ENCODE data around the gene KCNK5.

KCNK5 gene

DNA sequence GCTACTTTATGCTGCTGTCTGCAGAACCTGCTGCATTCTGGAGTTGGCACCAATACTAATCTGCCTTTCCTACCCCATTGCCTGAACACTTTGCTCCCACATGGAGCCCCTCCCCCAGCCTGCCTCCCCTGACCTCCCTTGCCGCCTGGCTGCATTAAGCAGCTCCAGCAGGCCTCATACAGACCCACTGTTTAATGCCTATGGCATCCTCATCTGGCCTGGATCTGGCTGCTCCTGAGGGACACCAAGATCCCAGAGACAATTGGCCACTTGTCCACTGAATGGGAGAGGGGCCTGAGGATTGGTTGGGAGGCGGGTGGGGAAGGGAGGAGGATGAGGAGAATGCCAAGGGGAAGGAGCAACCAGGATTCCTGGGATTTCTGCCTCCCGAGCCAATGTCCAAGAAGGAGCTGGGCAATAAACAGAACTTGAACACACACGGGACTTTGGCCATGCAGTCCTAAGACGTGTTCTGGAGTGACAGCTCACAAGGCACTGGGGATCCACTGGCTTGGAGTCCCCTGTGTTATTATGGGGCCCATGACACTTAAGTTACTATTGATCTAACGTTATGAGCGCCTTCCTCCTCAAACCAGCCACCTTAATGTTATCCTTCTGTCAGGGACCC is 10.4 kb upstream of the KCNK5 start:
- no peak for DNase-seq

DNA sequence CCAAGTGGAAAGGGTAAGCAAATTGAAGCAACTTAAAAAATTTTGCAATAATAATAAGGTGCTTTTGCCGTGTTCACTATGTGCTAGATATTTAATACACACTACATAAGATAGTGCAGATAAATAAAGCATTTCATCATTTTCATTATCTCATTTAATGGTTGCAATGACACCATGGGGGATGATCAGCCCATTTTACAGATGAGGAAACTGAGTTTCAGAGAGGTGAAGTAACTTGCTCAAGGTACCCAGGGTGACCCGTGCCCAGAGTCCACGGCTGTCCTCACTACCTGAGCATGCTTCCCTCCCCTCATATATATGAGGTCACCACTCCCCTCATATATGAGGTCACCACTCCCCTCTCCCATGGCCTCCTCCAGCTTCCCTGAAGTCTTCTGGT is 7.5 kb upstream of the KCNK5 start:
- no peak for DNase-seq

DNA sequence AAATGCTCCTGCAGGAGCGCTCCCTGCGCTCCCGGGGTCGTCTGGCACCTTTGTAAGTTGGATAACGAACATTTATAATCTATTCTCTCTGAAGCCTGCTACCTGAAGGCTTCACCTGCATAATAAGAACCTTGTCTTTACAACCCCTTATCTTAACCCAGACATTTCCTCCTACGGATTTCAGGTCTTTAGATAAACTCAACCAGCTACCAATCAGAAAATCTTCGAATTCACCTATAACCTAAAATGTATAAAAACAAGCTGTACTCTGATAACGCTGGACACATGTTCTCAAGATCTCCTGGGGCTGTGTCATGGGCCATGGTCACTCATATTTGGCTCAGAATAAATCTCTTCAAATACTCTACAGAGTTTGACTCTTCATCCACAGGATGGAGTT is 4.1 kb upstream of the KCNK5 start:
- no peak for DNase-seq

DNA sequence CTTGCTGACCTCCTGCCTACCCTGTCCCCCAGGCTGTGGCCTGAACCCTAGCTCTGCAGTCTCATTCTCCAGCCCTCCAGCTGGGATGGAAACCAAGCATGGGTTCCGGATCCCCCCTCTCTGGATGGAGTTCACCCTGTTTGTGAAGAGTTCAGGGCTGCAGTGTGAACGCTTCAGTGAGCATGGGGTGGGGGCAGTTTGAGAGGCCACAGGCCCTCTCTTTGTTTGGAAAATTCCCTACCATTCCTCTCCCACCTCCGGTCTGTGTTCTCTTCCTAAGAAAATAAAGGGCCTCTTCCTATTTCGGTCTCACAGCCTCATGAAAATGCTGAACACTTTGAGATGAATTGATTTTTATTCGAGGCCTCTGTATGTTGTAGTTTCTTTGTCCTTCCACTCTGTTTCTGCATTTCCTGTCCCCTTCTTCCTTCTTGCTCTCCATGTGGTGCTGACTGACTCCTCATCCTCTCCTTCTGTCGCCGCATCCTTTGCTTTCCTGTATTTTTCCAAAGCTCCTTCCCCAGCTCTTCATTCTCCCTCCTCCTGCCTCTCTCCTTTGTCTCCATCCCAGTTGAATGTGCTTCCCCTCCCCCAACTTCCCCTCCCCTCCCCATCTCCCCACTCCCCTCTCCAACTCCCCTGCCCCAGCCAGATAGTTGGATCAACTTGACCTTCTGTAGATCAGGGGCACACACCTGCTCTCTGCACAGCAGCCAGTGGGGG is 2.4 kb upstream of the KCNK5 start:
- DNase-seq = no peak

DNA sequence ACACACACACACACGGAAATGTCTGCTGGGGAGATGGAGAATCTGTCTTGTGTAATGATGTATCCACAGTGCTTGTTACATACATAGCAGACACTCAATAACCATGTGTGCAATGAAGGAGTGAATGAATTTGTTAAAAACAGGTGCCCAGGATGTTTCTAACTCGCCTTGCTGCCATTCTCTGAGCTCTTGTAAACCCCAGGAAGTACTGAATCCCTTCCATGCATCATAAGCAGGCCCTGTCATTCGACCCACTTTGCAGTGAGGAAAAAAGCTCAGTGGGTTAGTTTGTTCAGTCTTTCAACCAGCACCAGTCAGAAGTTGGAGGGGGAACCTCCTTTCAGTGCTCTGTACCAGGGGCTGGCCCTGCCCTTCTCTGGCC is 1.4 kb upstream of the KCNK5 start:
- DNase-seq = no peak

DNA sequence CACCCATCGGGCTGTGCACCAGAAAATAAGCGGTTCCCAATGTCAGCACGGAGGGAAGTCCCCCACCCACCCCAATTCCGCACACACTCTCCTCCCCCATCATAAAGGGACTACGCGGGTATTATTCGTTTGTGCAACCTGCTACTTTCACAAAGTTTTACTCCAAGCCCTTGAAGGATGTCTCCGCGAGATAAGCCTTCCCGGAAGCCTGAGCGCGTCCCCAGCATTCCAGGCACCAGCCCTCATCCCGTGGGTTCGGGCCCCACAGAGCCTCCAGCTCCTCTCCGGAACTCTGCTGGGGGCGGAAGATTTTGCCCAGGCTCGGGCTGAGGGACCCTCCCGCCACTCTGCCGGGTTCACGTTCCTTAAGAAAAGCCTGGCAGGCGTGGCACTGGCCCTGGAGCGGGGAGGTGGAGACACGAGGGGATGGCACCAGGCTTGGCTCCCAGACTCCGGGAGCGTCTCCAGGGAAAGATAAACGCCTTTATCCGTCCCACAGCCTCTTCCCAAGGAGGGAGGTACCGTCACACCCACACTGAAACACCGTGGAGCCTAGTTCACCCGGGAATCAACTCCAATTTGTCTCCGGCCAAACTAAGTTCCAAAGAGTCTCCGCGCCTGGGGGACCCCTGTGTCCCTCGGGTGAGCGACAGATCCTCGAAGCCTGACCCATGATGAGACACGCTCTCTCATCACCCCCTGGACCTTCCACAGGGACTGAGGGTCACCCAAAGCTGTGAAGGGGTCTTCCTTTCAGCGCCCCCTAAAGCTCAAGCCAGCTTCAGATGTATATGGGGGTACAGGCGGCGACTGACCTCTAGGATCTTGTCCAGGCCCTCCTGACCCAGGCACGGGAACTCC is 934 bp downstream of the KCNK5 start:
- no peak for DNase-seq

DNA sequence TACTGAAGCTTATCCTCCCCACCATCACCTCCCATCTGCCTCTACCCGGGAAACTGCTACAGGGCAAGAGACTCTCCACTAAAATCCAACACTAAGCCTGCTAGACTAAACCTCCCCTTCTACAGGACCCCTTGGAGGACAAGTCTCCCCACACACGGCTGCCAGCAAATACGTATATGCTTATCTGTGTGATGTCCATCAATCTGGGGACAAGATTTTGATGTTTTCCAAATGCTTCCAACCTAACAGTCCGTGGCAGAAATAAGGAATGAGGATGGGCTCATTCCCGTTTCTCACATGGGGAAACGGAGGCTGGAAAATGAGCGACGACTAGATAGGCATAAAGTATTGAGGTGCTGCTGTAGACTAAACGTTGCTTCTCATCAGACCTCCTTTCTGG is 1.8 kb downstream of the KCNK5 start:
- DNase-seq = no peak

DNA sequence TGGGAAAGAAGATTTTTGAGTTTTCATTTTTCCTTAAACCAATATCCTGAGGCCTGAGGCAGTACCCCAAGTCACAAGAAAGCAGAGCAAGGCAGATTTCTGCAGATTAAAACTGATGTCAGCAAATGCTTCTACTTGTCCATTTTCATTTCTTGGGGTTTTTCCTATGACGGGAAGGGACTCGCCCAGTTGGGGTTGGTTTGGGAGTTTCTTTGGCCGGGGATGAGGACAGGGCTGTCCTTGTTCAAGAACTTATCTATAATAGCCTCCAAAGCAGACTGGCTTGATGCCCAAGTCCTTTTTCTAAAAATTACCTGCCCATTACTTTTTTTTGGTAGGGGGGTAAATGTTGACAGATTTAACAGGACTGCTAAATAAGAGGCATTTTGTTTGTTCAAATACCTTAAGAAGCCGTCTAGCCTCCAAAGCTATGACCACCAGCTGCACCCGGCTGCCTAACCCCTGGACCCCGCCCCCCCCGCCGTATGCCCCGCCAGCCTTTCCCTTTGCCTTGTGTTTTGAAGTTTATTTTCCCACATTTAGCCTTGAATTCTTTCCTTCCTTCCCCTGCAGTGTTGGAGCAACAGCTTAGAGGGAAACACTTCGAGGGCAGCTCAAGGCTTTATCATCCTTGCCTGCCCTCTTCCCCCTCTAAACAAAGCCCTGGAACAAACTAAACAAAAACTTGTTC is 2.5 kb downstream of the KCNK5 start:
- no peak for DNase-seq

DNA sequence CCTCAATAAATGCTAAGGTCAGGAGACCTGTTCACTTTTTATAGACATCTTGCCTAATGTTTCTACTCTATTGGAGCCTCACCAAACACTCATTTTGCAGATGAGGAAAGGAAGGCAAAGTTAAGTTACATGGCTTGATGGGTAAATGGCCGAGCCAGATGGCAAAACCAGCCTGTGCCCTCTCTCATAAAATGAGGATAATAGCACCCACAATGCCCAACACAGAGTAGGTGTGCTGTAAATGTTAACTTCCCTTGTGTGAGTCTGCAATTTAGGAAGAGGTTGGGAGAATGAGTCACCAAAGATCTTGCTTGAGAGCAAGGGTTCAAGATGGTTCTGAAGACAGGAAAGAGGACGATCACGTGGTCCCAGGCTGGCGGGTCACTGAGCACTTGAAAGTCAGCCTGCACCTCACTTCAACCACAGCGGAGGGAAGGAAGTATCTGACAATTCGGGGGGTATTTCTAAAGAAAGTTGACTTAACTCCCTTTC is 3.3 kb downstream of the KCNK5 start:
- no peak for DNase-seq

DNA sequence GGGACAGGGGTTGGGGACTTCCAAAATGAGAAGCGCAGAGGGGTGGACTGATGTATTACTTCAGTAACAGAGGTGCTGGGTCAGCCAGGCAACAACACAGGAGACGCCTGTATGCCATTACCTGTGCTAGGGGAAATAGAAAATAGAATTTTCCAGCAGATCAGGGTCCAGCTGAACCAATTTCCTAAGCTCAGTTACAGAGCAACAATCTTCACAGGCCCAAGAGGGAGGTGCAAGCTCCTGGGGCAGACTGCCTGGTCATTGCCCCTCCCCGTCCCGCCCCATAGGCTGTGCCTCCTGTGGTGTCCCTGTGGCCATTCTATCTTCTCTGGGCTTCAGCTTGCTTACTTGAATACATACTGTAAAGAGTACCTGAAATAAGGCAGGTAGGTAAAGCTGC is 3.7 kb downstream of the KCNK5 start:
- no peak for DNase-seq

DNA sequence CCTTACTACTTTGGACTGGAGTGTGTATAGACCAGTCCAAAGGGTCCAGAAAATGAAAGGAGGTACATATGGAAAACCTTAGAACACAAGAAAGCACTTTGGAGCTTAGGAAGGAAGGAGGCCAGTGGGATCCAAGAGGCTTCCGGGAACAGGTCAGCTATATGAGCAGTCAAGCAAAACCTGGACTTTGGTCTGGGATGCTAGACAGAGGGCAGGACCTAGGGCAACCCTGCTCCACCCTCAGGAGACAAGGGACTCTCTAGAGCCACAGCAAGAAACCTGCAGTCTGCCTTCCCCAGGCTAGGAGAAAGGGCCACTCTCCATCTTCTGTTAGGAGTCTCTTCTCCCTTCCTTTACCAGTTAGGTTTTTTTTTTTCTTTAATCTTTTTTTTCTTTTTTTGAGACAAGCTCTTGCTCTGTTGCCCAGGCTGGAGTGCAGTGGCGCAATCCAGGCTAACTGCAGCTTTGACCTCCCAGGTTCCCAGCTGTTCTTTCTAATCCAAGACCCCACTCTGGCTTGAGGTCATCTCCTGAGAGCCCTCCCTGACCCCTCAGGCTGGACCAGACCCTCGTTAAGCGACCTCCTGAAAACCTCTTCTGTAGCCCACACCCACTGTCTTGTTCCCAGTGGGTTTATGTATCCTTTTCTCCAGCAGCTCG is 4.6 kb downstream of the KCNK5 start:
- no peak for DNase-seq

DNA sequence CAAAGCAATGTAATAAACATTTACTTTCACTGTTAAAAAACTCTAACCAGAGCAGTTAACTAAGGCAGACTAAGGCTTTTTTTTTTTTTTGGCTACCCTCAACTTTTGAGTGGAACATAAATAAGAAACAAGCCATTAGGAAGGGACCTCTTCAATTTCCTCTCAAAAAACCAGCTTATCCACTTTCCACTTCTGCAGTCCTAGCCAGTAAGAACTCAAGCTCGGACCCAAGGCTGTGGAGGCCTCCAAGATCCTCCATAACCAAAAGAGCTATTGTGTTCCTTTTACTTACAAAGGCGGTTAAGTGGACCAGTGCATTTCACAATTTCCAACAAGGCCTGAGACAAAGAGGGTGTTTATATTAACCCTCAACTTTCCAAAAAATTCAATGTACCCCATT is 5.3 kb downstream of the KCNK5 start:
- DNase-seq = no peak

DNA sequence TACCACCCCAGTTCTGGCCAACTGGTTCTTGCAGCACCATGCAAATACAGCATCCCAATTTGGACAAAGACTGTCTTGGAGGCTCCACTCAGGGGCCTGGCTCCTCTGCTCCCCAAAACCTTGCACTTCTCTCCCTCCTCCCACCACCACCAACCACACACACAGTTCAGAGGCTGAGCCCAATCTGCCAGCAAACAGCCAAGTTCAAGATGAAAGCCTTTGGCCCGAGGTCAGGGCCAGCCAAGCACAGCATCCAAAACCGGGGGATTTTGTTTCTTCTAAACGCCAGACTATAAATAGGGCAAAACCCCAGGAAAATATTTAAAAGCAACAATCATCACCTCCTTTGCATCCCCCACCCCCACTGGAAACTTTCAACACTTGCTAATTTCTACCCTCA is 5.7 kb downstream of the KCNK5 start:
- no peak for DNase-seq

DNA sequence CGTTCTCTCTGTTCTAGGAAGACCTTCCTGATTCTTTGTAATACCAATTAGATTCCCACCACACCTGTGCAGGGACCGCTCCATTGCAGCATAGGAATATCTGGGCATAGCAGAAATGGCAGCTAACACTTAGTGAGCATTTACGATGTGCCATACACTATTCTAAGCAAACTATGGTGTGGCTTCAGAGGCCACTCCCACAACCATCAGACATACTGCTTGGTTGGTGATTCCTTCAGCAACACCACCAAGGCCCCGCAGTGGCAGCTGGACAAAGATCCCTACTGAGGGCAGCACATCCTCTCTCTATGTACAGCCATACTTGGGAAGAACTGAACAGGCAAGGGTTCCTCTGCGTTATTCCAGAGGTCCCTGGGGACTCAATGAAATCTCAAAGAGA is 6.2 kb downstream of the KCNK5 start:
- DNase-seq = no peak

DNA sequence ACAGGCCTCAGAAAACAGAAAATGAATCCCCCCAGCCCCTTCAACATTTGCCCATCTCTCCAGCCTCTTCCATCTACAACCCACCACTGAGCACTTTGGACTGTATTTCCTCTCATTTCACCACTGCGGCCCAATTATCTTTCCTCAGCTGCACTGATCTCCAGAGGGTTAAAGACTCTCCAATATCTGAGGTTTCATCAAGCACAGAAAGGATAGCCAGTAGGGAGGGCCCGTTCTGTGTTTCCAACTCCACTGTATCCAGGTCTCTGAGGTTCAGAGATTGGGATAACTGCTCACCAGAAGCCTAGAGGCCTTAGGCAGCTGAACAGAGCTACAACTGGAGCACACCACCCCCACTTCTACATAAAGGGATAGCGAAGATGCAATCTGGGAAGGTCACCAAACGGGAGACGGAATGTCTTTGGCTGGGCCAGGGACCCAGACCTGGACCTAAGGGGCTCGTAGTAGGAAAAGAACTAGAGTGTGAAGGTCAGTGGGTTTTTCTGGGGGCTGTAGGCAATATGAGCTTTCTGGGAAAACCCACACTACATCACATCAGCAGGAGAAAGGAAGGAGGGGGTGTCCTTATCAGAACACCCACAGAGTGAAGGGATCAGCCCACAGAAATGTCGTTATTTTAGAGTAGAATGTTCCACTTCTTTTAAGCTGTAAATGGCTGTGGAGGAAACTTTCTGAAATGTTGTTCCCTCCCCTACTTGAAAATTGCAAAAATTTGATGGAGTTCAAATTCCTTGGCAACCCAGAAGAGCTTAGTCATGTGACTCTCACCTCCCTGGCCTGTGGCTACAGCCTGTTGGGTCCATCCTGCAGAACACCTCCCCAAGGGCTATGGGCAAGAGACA is 7.3 kb downstream of the KCNK5 start:
- DNase-seq = no peak

DNA sequence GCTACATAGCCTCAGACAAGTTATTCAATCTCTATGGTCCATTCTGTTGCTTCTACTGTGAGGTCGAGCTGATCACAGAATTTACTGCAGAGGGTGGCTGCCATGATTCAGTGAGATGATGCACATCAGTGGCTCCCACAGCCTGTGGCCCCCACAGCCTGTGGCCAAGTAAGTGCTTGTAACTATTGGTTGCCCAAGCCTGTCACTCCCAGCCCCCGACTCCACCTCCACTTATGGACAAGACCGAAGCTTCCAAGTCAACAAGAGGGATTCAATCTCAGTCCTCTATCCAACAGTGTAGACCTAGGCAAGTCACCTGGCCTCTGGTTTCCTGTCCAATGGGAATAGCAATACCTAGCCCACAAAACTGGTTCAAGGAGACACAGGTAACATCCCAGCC is 8.2 kb downstream of the KCNK5 start:
- no peak for DNase-seq

DNA sequence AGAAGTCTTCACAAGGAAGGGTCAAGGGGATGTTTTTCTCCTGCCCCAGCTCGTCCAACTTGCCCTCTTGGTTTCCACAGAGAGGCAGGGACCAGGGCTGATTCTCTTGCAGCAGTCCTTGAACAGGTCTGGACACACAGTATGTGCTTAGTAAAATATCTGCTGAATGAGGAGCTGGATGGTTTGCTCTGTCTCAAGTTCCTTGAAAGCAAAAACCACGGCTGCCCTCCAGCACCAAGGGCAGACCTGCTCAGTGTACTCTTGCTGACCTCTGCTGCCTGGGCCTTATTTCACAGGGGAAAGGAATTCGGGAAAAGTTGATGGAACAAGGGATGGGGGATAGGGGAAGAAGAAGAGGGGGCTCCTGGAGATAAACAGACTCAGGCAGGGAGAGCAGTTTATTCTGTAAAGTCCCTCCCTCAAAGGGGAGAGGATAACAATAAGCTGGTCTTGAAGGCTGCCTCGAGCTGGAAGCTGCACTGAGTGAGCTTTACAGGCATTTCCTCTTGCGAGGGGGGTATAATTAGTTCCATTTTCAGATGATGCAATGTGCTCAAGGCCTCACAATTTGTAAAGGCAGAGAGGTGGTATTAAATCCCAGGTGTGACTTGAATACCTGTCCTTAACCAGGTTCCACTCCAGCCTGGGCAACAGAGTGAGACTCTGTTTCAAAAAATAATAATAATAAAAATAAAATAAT is 10.3 kb downstream of the KCNK5 start:
- DNase-seq = no peak

DNA sequence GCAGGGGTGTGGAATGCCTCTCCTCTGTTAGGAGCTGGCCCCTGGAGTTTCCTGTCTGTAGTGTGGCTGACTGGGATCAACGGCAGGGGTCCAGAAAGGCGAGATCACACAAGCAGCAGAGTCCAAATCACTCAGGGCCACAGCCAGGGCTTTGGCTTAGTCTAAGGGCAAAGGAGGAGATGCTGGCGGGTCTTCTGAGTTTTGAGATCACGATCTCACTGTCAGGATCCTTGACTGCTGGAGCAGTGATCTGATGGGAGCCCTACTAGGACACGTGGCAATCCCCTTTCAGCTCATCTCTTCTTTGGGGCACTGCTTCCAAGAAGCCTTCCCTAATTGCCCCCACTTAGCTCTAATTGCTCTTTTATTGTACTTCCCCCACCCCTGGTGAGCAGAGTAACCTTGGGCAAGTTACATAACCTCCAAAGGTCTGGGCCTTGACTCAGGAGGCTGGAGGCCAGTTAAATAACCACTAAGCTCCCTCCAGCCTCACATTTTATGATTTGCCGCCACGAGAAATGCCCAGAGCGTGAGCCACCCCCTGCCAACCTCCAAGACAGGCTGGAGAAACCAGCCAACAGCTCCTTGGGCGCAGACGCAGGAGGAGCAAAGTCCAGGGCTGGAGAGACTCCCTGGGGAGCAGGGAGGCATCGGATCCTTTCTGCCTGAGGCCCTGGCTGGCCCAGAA is 12.0 kb downstream of the KCNK5 start:
- no peak for DNase-seq

DNA sequence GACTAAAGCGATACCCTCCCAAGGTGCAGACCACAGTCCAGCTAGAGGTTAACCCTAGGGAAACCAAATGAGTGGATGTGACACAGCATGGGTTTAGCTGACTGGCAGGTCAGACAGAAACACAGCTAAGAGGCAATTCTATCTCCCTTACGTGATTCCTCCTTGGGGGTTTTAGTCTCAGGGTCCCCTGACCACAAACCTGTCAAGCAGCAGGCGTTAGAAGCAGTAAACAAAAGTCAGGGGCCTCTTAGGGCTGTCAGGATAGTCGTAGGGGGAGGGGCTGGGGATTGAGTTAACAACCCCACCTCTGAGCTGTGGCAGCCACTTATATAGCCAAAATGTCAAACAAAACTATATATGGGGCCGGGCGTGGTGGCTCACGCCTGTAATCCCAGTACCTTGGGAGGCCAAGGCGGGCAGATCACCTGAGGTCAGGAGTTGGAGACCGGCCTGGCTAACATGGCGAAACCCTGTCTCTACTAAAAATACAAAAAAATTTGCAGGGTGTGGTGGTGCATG is 13.6 kb downstream of the KCNK5 start:
- no peak for DNase-seq
